K562 (cell line): ENCODE results near the gene SVBP. TPM values are rescaled to one million over a fixed set of nuclear protein-coding genes. Genes with fewer than 3 reads are reported as not detected.

ENCODE experiments used
- BRD9 ChIP-seq: fragments of 450-650 bp; IDR thresholded peaks from 2 replicates; pipeline ENCODE4 v1.6.1; 2018; ENCODE audit warnings: low read depth; ENCODE audit not compliant: partially characterized antibody
- CXXC5 ChIP-seq: fragments of 250-450 bp; sonication (Bioruptor Pico); IDR thresholded peaks from 2 replicates; pipeline ENCODE4 v1.8.0; 2022; ENCODE audit warnings: inconsistent platforms, mild to moderate bottlenecking, moderate library complexity
- HEY1 ChIP-seq: fragments of 250-450 bp; sonication (Bioruptor Pico); IDR thresholded peaks from 2 replicates; pipeline ENCODE4 v1.5.0; 2020; ENCODE audit warnings: mild to moderate bottlenecking, moderate library complexity, borderline replicate concordance
- MEF2D ChIP-seq: conservative IDR thresholded peaks from 2 replicates; pipeline ENCODE4 v1.6.1; 2016; ENCODE audit warnings: low read depth, missing genetic modification characterization, missing compliant biosample characterization
- PATZ1 ChIP-seq: fragments of 250-450 bp; sonication (Bioruptor Pico); IDR thresholded peaks from 2 replicates; pipeline ENCODE4 v1.5.0; 2020; ENCODE audit warnings: mild to moderate bottlenecking, borderline replicate concordance
- RAD21 ChIP-seq, 2 experiments: fragments of 250-450 bp in 1 of 2; fragments of 450-650 bp in 1 of 2; sonication (Bioruptor Pico) in 1 of 2; formaldehyde crosslinking in 1 of 2; IDR thresholded peaks in 1 of 2; conservative IDR thresholded peaks in 1 of 2; 2 replicates each; pipeline versions ENCODE4 v1.4.0 to v1.8.0; 2020 to 2022; ENCODE audit warnings: mild to moderate bottlenecking in 2 of 2, moderate library complexity in 1 of 2
- RBM25 ChIP-seq: fragments of 200-400 bp; formaldehyde crosslinking; IDR thresholded peaks from 2 replicates; pipeline ENCODE4 v1.6.1; 2018; ENCODE audit warnings: low read length, low read depth, moderate library complexity; ENCODE audit not compliant: severe bottlenecking
- RERE ChIP-seq: sonication (generic); formaldehyde crosslinking; IDR thresholded peaks from 2 replicates; pipeline ENCODE4 v1.8.0; 2023; ENCODE audit warnings: missing genetic modification reagents, mild to moderate bottlenecking, borderline replicate concordance
- SAFB2 ChIP-seq: fragments of 200-400 bp; formaldehyde crosslinking; IDR thresholded peaks from 2 replicates; pipeline ENCODE4 v1.6.1; 2018; ENCODE audit warnings: borderline replicate concordance, low read length, low read depth, moderate library complexity; ENCODE audit not compliant: severe bottlenecking
- SIN3A ChIP-seq, 2 experiments: fragments of 150-350 bp in 1 of 2; IDR thresholded peaks; 2 replicates each; pipeline ENCODE4 v1.6.1; 2011 to 2016; ENCODE audit warnings: borderline replicate concordance in 2 of 2, low read depth in 2 of 2, low read length in 2 of 2, mild to moderate bottlenecking in 2 of 2, moderate library complexity in 2 of 2; ENCODE audit not compliant: control insufficient read depth in 1 of 2
- SNRNP70 ChIP-seq: fragments of 200-400 bp; formaldehyde crosslinking; optimal IDR thresholded peaks from 2 replicates; pipeline ENCODE3; 2017; ENCODE audit warnings: low read depth, low read length
- TFAM ChIP-seq: fragments of 250-450 bp; sonication (Bioruptor Pico); conservative IDR thresholded peaks from 2 replicates; pipeline ENCODE4 v1.5.0; 2021; ENCODE audit warnings: mild to moderate bottlenecking, moderate library complexity
- THAP12 ChIP-seq: fragments of 250-450 bp; sonication (Bioruptor Pico); IDR thresholded peaks from 2 replicates; pipeline ENCODE4 v1.9.0; 2021; ENCODE audit warnings: mild to moderate bottlenecking, inconsistent platforms
- ZNF282 ChIP-seq: sonication (generic); formaldehyde crosslinking; IDR thresholded peaks from 2 replicates; pipeline ENCODE4 v1.8.1; 2023; ENCODE audit warnings: missing genetic modification reagents
- polyA plus RNA-seq, 8 experiments: library from polyadenylated mRNA; depleted of rRNA in 4 of 8; stranded (reverse) in 5 of 8; unstranded in 3 of 8; fragments of >200 nt; fragmentation: Nextera tagmentation in 2 of 8; fragmentation: Illumina TruSeq in 1 of 8; extraction: Ambion mirVana in 2 of 8; extraction: Trizol in 1 of 8; gene quantifications; 2 replicates each; pipeline versions ENCODE4 v1.2.1 to v1.2.3, GENCODE V29; 2011 to 2014; ENCODE audit warnings: inconsistent platforms in 1 of 8, missing spikeins in 1 of 8
- total RNA-seq, 7 experiments: library from RNA; depleted of rRNA in 6 of 7; stranded (reverse); fragments of >200 nt in 6 of 7; fragmentation: Illumina TruSeq in 2 of 7; extraction: Trizol in 2 of 7; gene quantifications; 2 replicates each; pipeline versions ENCODE4 v1.2.1 to v1.2.3, GENCODE V29; 2011 to 2021; ENCODE audit warnings: low replicate concordance in 1 of 7

Gene SVBP
- total and polyA plus RNA-seq, 9 of the 15 experiments (the other 6 are each of a cell fraction or from before 2014, with no cell fraction given) = 31.7 to 49.7 (median 40.0) TPM

- no peak; the same call in 1 of the 2 replicates for TF ChIP-seq RERE (CRISPR knock-in tag)
- no peak for TF ChIP-seq TFAM (CRISPR knock-in tag)
- TF ChIP-seq MEF2D (tag) = no peak
- no peak for TF ChIP-seq RBM25
- no peak; a peak in 1 of 4 replicates for TF ChIP-seq SIN3A (IDR thresholded peaks at IDR 0.05; ENCODE audit: borderline replicate concordance in 2 of 2, control insufficient read depth in 1 of 2, low read depth in 2 of 2, low read length in 2 of 2)
- TF ChIP-seq BRD9 = no peak
- TF ChIP-seq CXXC5 = no peak
- no peak for TF ChIP-seq THAP12 (CRISPR knock-in tag)
- TF ChIP-seq PATZ1 (CRISPR knock-in tag) = no peak
- TF ChIP-seq SAFB2 = no peak
- no peak; the same call in 1 of the 2 replicates for TF ChIP-seq ZNF282 (CRISPR knock-in tag)
- TF ChIP-seq SNRNP70 = no peak
- no peak for TF ChIP-seq HEY1 (CRISPR knock-in tag)
- peak in 1 of 2 experiments; percentile 49; a peak in 3 of 4 replicates for TF ChIP-seq RAD21 (CRISPR knock-in tag; conservative IDR thresholded peaks at IDR 0.05 in 1 of 2, IDR thresholded peaks at IDR 0.05 in 1 of 2)
Observed at GRCh38 chr1:42765832-42766740, 51.1 kb downstream of the SVBP start (continued).
